NT2/D1 (cell line): ENCODE data around the gene INTS11.

Source experiments
- DNase-seq: peaks from one replicate; pipeline ENCODE4 v3.0.0-alpha.2; 2011; ENCODE audit warnings: low read depth, low spot score
- H3K27me3 ChIP-seq: 2 replicates; pipeline ENCODE4 v1.6.0; 2011; ENCODE audit warnings: mild to moderate bottlenecking; ENCODE audit not compliant: insufficient read length, insufficient read depth
- H3K36me3 ChIP-seq: 2 replicates; pipeline ENCODE4 v1.6.1; 2011; ENCODE audit warnings: mild to moderate bottlenecking, low read length, mixed read lengths; ENCODE audit not compliant: insufficient read depth, insufficient read length
- H3K4me1 ChIP-seq: 2 replicates; pipeline ENCODE4 v1.5.1; 2011; ENCODE audit not compliant: insufficient read depth, insufficient read length
- H3K4me3 ChIP-seq: 2 replicates; pipeline ENCODE4 v1.5.1; 2011; ENCODE audit warnings: low read depth; ENCODE audit not compliant: insufficient read length
- H3K9ac ChIP-seq: 2 replicates; pipeline ENCODE4 v1.6.0; 2011; ENCODE audit warnings: low read depth; ENCODE audit not compliant: insufficient read length
- H3K9me3 ChIP-seq: 2 replicates; pipeline ENCODE4 v1.5.1; 2011; ENCODE audit warnings: mild to moderate bottlenecking, low read length; ENCODE audit not compliant: insufficient read depth
- SUZ12 ChIP-seq: IDR thresholded peaks from 2 replicates; pipeline ENCODE4 v1.6.1; 2011; ENCODE audit not compliant: insufficient read length, insufficient read depth; ENCODE audit errors: extremely low read depth
- YY1 ChIP-seq: IDR thresholded peaks from 2 replicates; pipeline ENCODE4 v1.6.1; 2011; ENCODE audit not compliant: insufficient read length, insufficient read depth
- ZNF274 ChIP-seq: IDR thresholded peaks from 2 replicates; pipeline ENCODE4 v1.6.1; 2011; ENCODE audit warnings: mild to moderate bottlenecking, low read depth, low read length

The INTS11 gene

GRCh38 chr1:1329304-1330210 is 5.1 kb upstream of the INTS11 start:
- H3K4me1 ChIP-seq = peaks cover 7% of the 10 kb centered on the region
- H3K9ac ChIP-seq = no peak overlapping the region
- H3K27me3 ChIP-seq = no peaks in the 10 kb centered on the region
- no peaks in the 10 kb centered on the region for H3K9me3 ChIP-seq
- TF ChIP-seq SUZ12 (no peak), ZNF274 (no peak), YY1 (no peak)
- H3K36me3 ChIP-seq = peaks cover 15% of the 10 kb centered on the region
- no peak for DNase-seq
- no peak overlapping the region for H3K4me3 ChIP-seq

DNA sequence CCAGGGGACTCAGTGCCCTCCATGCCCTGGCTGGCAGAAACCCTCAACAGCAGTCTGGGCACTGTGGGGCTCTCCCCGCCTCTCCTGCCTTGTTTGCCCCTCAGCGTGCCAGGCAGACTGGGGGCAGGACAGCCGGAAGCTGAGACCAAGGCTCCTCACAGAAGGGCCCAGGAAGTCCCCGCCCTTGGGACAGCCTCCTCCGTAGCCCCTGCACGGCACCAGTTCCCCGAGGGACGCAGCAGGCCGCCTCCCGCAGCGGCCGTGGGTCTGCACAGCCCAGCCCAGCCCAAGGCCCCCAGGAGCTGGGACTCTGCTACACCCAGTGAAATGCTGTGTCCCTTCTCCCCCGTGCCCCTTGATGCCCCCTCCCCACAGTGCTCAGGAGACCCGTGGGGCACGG is 3.8 kb upstream of the INTS11 start:
- DNase-seq = no peak
- H3K9me3 ChIP-seq = no peaks in the 10 kb centered on the region
- TF ChIP-seq ZNF274 (no peak), SUZ12 (no peak), YY1 (no peak)
- peaks cover 11% of the 10 kb centered on the region for H3K36me3 ChIP-seq
- H3K4me1 ChIP-seq = peaks cover 7% of the 10 kb centered on the region
- no peak overlapping the region for H3K9ac ChIP-seq
- H3K27me3 ChIP-seq = no peaks in the 10 kb centered on the region
- no peak overlapping the region for H3K4me3 ChIP-seq

DNA sequence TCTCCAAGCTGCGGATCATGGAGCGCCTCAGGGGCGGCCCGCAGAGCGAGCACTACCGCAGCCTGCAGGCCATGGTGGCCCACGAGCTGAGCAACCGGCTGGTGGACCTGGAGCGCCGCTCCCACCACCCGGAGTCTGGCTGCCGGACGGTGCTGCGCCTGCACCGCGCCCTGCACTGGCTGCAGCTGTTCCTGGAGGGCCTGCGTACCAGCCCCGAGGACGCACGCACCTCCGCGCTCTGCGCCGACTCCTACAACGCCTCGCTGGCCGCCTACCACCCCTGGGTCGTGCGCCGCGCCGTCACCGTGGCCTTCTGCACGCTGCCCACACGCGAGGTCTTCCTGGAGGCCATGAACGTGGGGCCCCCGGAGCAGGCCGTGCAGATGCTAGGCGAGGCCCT is 2.8 kb upstream of the INTS11 start:
- TF ChIP-seq ZNF274 (no peak), YY1 (no peak), SUZ12 (no peak)
- H3K36me3 ChIP-seq = peaks cover 17% of the 10 kb centered on the region
- H3K27me3 ChIP-seq = no peaks in the 10 kb centered on the region
- no peak overlapping the region for H3K9ac ChIP-seq
- no peak for DNase-seq
- no peak overlapping the region for H3K4me3 ChIP-seq
- no peaks in the 10 kb centered on the region for H3K9me3 ChIP-seq
- H3K4me1 ChIP-seq = peaks cover 7% of the 10 kb centered on the region

DNA sequence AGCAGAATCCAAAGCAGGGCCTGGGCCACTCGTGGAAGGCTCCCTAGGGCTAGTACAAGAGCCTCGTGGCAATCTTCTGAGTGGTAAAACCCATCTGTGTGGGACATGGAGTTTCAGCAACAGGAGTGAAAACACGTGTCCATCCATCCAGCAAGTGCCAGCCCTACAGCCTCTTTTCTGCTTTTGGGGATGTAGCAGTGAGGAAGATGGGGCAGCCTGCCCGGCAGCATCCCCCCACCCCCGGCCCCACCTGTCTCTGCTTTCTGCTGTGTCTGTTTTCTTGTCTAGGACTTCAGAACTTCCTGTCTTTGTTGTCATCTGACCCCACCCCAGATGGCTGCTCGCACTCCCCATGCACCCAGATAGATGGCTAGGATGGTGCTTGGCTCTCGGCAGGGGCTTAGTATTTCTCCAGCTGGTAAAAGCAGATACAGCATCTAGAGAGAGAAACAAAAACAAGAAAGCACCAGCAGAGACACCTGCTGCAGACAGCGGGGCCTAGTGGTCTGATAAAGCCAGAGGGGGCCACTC is 1.7 kb upstream of the INTS11 start:
- no peak overlapping the region for H3K9ac ChIP-seq
- H3K9me3 ChIP-seq = no peaks in the 10 kb centered on the region
- no peak overlapping the region for H3K4me3 ChIP-seq
- H3K36me3 ChIP-seq = peaks cover 27% of the 10 kb centered on the region
- H3K4me1 ChIP-seq = peaks cover 12% of the 10 kb centered on the region
- no peaks in the 10 kb centered on the region for H3K27me3 ChIP-seq
- no peak for DNase-seq
- TF ChIP-seq SUZ12 (no peak), ZNF274 (no peak), YY1 (no peak)

- Histone ChIP-seq H3K36me3 (peaks cover 34% of the 10 kb centered on the region), H3K4me1 (peaks cover 13% of the 10 kb centered on the region), H3K4me3 (peak overlapping the region; percentile 64), H3K9ac (peak overlapping the region; percentile 85), H3K9me3 (no peaks in the 10 kb centered on the region), H3K27me3 (no peaks in the 10 kb centered on the region)
- no peak for DNase-seq
- TF ChIP-seq YY1 (no peak), ZNF274 (no peak), SUZ12 (no peak)
Measured at GRCh38 chr1:1325288-1326074, 1.0 kb upstream of the INTS11 start.

- Histone ChIP-seq H3K4me3 (peak overlapping the region; percentile 87), H3K36me3 (peaks cover 48% of the 10 kb centered on the region), H3K4me1 (peaks cover 11% of the 10 kb centered on the region), H3K9me3 (no peaks in the 10 kb centered on the region), H3K9ac (peak overlapping the region; percentile 95), H3K27me3 (no peaks in the 10 kb centered on the region)
- no peak for DNase-seq
- TF ChIP-seq YY1 (no peak), ZNF274 (no peak), SUZ12 (no peak)
Measured at GRCh38 chr1:1324084-1324523, 356 bp downstream of the INTS11 start.

GRCh38 chr1:1322952-1323351 is 1.5 kb downstream of the INTS11 start:
- no peaks in the 10 kb centered on the region for H3K27me3 ChIP-seq
- H3K9me3 ChIP-seq = no peaks in the 10 kb centered on the region
- H3K9ac ChIP-seq = peak overlapping the region; percentile 50
- no peak overlapping the region for H3K4me3 ChIP-seq
- peaks cover 11% of the 10 kb centered on the region for H3K4me1 ChIP-seq
- no peak for TF ChIP-seq SUZ12
- no peak for TF ChIP-seq ZNF274
- TF ChIP-seq YY1 = no peak
- no peak for DNase-seq
- peaks cover 52% of the 10 kb centered on the region for H3K36me3 ChIP-seq
